WTC11 (cell line): Measurements from ENCODE around the gene PET100. TPM values are rescaled to one million over a fixed set of nuclear protein-coding genes. Genes with fewer than 3 reads are reported as not detected.

ENCODE experiments used
- ATAC-seq: fragments of 200-7000 bp; cut with Tn5 transposase; 2 replicates; pipeline ENCODE4 v1.10.0; 2021; ENCODE audit warnings: mild to moderate bottlenecking, moderate library complexity
- CTCF ChIA-PET: fragments of 300-600 bp; sonication (Branson Sonifier 250); formaldehyde crosslinking; loops from one replicate; lab custom pipeline; 2021; ENCODE audit warnings: antibody characterized with exemption; lab: Charles Lee
- POLR2A ChIA-PET: fragments of 350-600 bp; sonication (Branson Sonifier 250); formaldehyde crosslinking; loops from one replicate; lab custom pipeline; 2021; ENCODE audit warnings: antibody characterized with exemption; lab: Charles Lee
- DNase-seq: peaks from one replicate; pipeline ENCODE4 v3.0.0; 2021; ENCODE audit warnings: low spot score
- H3K27ac Mint-ChIP-seq: 2 replicates; pipeline ENCODE4 v1.8.0; 2021; ENCODE audit warnings: mixed read lengths
- H3K27me3 Mint-ChIP-seq: 2 replicates; pipeline ENCODE4 v1.8.0; 2021; ENCODE audit warnings: low read depth, mild to moderate bottlenecking, moderate library complexity, mixed read lengths
- H3K36me3 Mint-ChIP-seq: 2 replicates; pipeline ENCODE4 v1.8.0; 2021; ENCODE audit warnings: mixed read lengths
- H3K4me1 Mint-ChIP-seq: 2 replicates; pipeline ENCODE4 v1.8.0; 2022; ENCODE audit warnings: mixed read lengths
- H3K4me3 Mint-ChIP-seq: 2 replicates; pipeline ENCODE4 v1.8.0; 2021; ENCODE audit warnings: mild to moderate bottlenecking, moderate library complexity, mixed read lengths
- H3K9me3 Mint-ChIP-seq: 2 replicates; pipeline ENCODE4 v1.8.0; 2021; ENCODE audit warnings: mixed read lengths
- ATF1 ChIP-seq: sonication (generic); formaldehyde crosslinking; IDR thresholded peaks from 2 replicates; pipeline ENCODE4 v1.8.1; 2023; ENCODE audit warnings: mild to moderate bottlenecking, moderate library complexity, missing genetic modification reagents
- ATF3 ChIP-seq: sonication (generic); formaldehyde crosslinking; conservative IDR thresholded peaks from 2 replicates; pipeline ENCODE4 v1.8.1; 2022; ENCODE audit warnings: mild to moderate bottlenecking, missing genetic modification reagents
- CREM ChIP-seq: sonication (generic); formaldehyde crosslinking; IDR thresholded peaks from 2 replicates; pipeline ENCODE4 v1.8.1; 2022; ENCODE audit warnings: mild to moderate bottlenecking, missing genetic modification reagents, moderate library complexity
- E2F4 ChIP-seq: sonication (generic); formaldehyde crosslinking; IDR thresholded peaks from 2 replicates; pipeline ENCODE4 v1.8.1; 2022; ENCODE audit warnings: low read depth, mild to moderate bottlenecking, moderate library complexity, missing genetic modification reagents, borderline replicate concordance
- E2F5 ChIP-seq: sonication (generic); formaldehyde crosslinking; IDR thresholded peaks from 2 replicates; pipeline ENCODE4 v1.8.1; 2022; ENCODE audit warnings: mild to moderate bottlenecking, moderate library complexity, missing genetic modification reagents
- ERG ChIP-seq: fragments of 250-450 bp; sonication (Bioruptor Pico); IDR thresholded peaks from 2 replicates; pipeline ENCODE4 v1.8.0; 2021; ENCODE audit warnings: mild to moderate bottlenecking
- ETV6 ChIP-seq: sonication (generic); formaldehyde crosslinking; IDR thresholded peaks from 2 replicates; pipeline ENCODE4 v1.8.1; 2022; ENCODE audit warnings: mild to moderate bottlenecking, missing genetic modification reagents
- HMGA2 ChIP-seq: fragments of 250-450 bp; sonication (Bioruptor Pico); IDR thresholded peaks from 2 replicates; pipeline ENCODE4 v1.4.0; 2021; ENCODE audit warnings: mild to moderate bottlenecking, moderate library complexity
- MXD4 ChIP-seq: fragments of 250-450 bp; sonication (Bioruptor Pico); IDR thresholded peaks from 2 replicates; pipeline ENCODE4 v1.8.0; 2021; ENCODE audit warnings: mild to moderate bottlenecking, moderate library complexity, borderline replicate concordance
- NR2C2 ChIP-seq: sonication (generic); formaldehyde crosslinking; IDR thresholded peaks from 2 replicates; pipeline ENCODE4 v1.8.0; 2022; ENCODE audit warnings: mild to moderate bottlenecking, missing genetic modification reagents
- PRRX2 ChIP-seq: fragments of 250-450 bp; sonication (Bioruptor Pico); IDR thresholded peaks from 2 replicates; pipeline ENCODE4 v1.8.0; 2021; ENCODE audit warnings: mild to moderate bottlenecking
- STAT6 ChIP-seq: sonication (generic); formaldehyde crosslinking; conservative IDR thresholded peaks from 2 replicates; pipeline ENCODE4 v1.8.1; 2023; ENCODE audit warnings: mild to moderate bottlenecking, low read depth, missing genetic modification reagents, moderate library complexity
- TEAD4 ChIP-seq: sonication (generic); formaldehyde crosslinking; IDR thresholded peaks from 2 replicates; pipeline ENCODE4 v1.8.0; 2022; ENCODE audit warnings: mild to moderate bottlenecking, missing genetic modification reagents
- USF1 ChIP-seq: sonication (generic); formaldehyde crosslinking; IDR thresholded peaks from 2 replicates; pipeline ENCODE4 v1.8.0; 2022; ENCODE audit warnings: mild to moderate bottlenecking, missing genetic modification reagents
- USF2 ChIP-seq: sonication (generic); formaldehyde crosslinking; IDR thresholded peaks from 2 replicates; pipeline ENCODE4 v1.8.1; 2023; ENCODE audit warnings: mild to moderate bottlenecking, missing genetic modification reagents, moderate library complexity
- ZNF396 ChIP-seq: fragments of 250-450 bp; sonication (Bioruptor Pico); IDR thresholded peaks from 2 replicates; pipeline ENCODE4 v1.8.0; 2021; ENCODE audit warnings: mild to moderate bottlenecking, moderate library complexity, borderline replicate concordance
- total RNA-seq: library from RNA; stranded (reverse); gene quantifications from 3 replicates; pipeline ENCODE4 v1.2.3, GENCODE V29; 2021

PET100 gene
- total RNA-seq, 1 experiment from 2014 or later, result 111 TPM

- ChIA-PET CTCF (interaction anchor here (5.5 kb wide), 1 partner anchor 8 kb away, joined by 57 read pairs; the partner anchor contains the start of gene TRAPPC5), POLR2A (no interaction called here)
- peaks cover 13% of the 10 kb centered on the region for H3K4me1 Mint-ChIP-seq
- TF ChIP-seq ATF3 (CRISPR knock-in tag), result no peak
- TF ChIP-seq E2F4, result no peak
- TF ChIP-seq PRRX2 (CRISPR knock-in tag), result no peak
- TF ChIP-seq USF2, result no peak
- TF ChIP-seq HMGA2 (CRISPR knock-in tag), result no peak
- TF ChIP-seq MXD4 (CRISPR knock-in tag), result no peak
- TF ChIP-seq ETV6, result no peak
- no peak for TF ChIP-seq STAT6
- no peak for TF ChIP-seq NR2C2 (CRISPR knock-in tag)
- no peak for TF ChIP-seq E2F5
- TF ChIP-seq ATF1 (CRISPR knock-in tag), result no peak
- TF ChIP-seq ERG (CRISPR knock-in tag), result no peak
- no peak for TF ChIP-seq CREM (CRISPR knock-in tag)
- no peak for TF ChIP-seq USF1 (CRISPR knock-in tag)
- TF ChIP-seq TEAD4 (CRISPR knock-in tag), result no peak
- TF ChIP-seq ZNF396 (CRISPR knock-in tag), result no peak
- peaks cover 89% of the 10 kb centered on the region for H3K27me3 Mint-ChIP-seq
- no peaks in the 10 kb centered on the region; the same call in 1 of the 2 replicates for H3K36me3 Mint-ChIP-seq
- no peak overlapping the region for H3K27ac Mint-ChIP-seq
- H3K9me3 Mint-ChIP-seq, result peaks cover 5% of the 10 kb centered on the region
- ATAC-seq (no peak), DNase-seq (no peak)
- H3K4me3 Mint-ChIP-seq, result no peak overlapping the region
Observed at GRCh38 chr19:7672522-7672921, 42.9 kb downstream of the PET100 start.
